ENCODE measurements around the gene MSANTD1.

Gene MSANTD1

GRCh38 chr4:3290889-3291321, 41.9 kb downstream of the MSANTD1 start:
- no peak overlapping the region for H3K9ac ChIP-seq (ENCODE audit: low read length)
- no peak overlapping the region for H4K8ac ChIP-seq (ENCODE audit: low read length)
- no peak overlapping the region for H3K14ac ChIP-seq (ENCODE audit: low read length in 2 of 2)
- H4K91ac ChIP-seq (ENCODE audit: low read length) = no peak overlapping the region
- no peak overlapping the region for H3K4me3 ChIP-seq (ENCODE audit: insufficient read depth in 1 of 2, low read depth in 1 of 2, low read length in 2 of 2)
- peaks cover 25% of the 10 kb centered on the region for H3K4me1 ChIP-seq (ENCODE audit: control insufficient read depth, insufficient read depth, low read depth, low read length)
- no peak overlapping the region for H2BK5ac ChIP-seq (ENCODE audit: low read depth, low read length, poor library complexity, severe bottlenecking)
- no peak for DNase-seq
- H3K23ac ChIP-seq (ENCODE audit: low read length in 2 of 2) = peak overlapping the region in 1 of 2 experiments; percentile 2
- H2BK120ac ChIP-seq (ENCODE audit: low read depth, low read length) = no peak overlapping the region
- H3K79me1 ChIP-seq (replicated peaks; ENCODE audit: low read length, poor library complexity, severe bottlenecking) = peaks cover 18% of the 10 kb centered on the region
- no peak overlapping the region for H3K18ac ChIP-seq (ENCODE audit: low read depth in 1 of 2, low read length in 2 of 2)
- H2BK15ac ChIP-seq (ENCODE audit: low read depth, poor library complexity, severe bottlenecking) = no peak overlapping the region
- 91% methylated on average over 7 of the region's 9 CpGs for WGBS
- H3K4ac ChIP-seq (ENCODE audit: low read depth in 1 of 2, low read length in 2 of 2) = no peak overlapping the region
- H2BK12ac ChIP-seq (ENCODE audit: low read length in 2 of 2) = no peak overlapping the region
- H3K9me3 ChIP-seq (ENCODE audit: control insufficient read depth, low read length) = no peaks in the 10 kb centered on the region
- peaks cover 0 to 7% of the 10 kb centered on the region in 2 experiments for H3K36me3 ChIP-seq (ENCODE audit: control insufficient read depth in 1 of 2, insufficient read depth in 2 of 2, low read depth in 1 of 2, low read length in 2 of 2)
- H2AFZ ChIP-seq (ENCODE audit: low read depth, low read length) = no peak overlapping the region
- H2AK5ac ChIP-seq (ENCODE audit: low read length, severe bottlenecking) = no peak overlapping the region
- peaks cover 3 to 33% of the 10 kb centered on the region in 2 experiments for H3K27me3 ChIP-seq (ENCODE audit: control insufficient read depth in 1 of 2, insufficient read depth in 1 of 2, low read length in 2 of 2)
- H3K27ac ChIP-seq (ENCODE audit: low read length, poor library complexity, severe bottlenecking) = no peak overlapping the region
- no peak overlapping the region for H3K4me2 ChIP-seq (ENCODE audit: low read length, poor library complexity, severe bottlenecking)

DNA sequence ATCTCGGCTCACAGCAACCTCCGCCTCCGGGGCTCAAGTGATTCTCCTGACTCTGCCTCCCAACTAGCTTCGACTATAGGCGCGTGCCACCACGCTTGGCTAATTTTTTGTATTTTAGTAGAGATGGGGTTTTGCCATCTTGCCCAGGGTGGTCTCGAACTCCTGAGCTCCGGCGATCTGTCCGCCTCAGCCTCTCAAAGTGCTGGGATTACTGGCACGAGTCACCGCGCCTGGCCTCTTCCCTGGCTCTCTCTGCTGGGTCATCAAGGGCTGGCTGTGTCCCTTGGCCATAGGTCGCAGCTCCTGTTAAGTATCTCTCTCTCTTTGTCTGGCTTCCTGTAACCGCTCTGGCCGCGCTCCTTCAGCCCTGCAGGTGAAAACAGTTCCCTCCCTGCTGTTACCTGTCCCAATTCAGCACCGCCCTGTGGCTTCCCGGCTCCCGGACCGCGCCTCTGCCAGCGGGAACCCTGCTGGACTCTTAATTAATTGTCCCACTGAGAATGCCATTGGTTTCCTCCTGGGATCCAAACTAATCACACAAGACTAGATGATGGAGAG, 42.5 kb downstream of the MSANTD1 start:
- peaks cover 23% of the 10 kb centered on the region for H3K79me1 ChIP-seq (replicated peaks; ENCODE audit: low read length, poor library complexity, severe bottlenecking)
- H2BK12ac ChIP-seq (ENCODE audit: low read length in 2 of 2) = peak overlapping the region in 1 of 2 experiments; percentile 66
- peak overlapping the region in 1 of 2 experiments; percentile 40 for H3K4ac ChIP-seq (ENCODE audit: low read depth in 1 of 2, low read length in 2 of 2)
- peak overlapping the region; percentile 80 to 83 for H3K4me3 ChIP-seq (ENCODE audit: insufficient read depth in 1 of 2, low read depth in 1 of 2, low read length in 2 of 2)
- H2AFZ ChIP-seq (ENCODE audit: low read depth, low read length) = peak overlapping the region; percentile 65
- H3K23ac ChIP-seq (ENCODE audit: low read length in 2 of 2) = peak overlapping the region in 1 of 2 experiments; percentile 60
- no peak overlapping the region for H2BK5ac ChIP-seq (ENCODE audit: low read depth, low read length, poor library complexity, severe bottlenecking)
- no peak overlapping the region for H2AK5ac ChIP-seq (ENCODE audit: low read length, severe bottlenecking)
- peaks cover 0 to 28% of the 10 kb centered on the region in 2 experiments for H3K27me3 ChIP-seq (ENCODE audit: control insufficient read depth in 1 of 2, insufficient read depth in 1 of 2, low read length in 2 of 2)
- H3K9me3 ChIP-seq (ENCODE audit: control insufficient read depth, low read length) = no peaks in the 10 kb centered on the region
- H3K4me1 ChIP-seq (ENCODE audit: control insufficient read depth, insufficient read depth, low read depth, low read length) = peaks cover 23% of the 10 kb centered on the region
- peak overlapping the region; percentile 85 for H3K4me2 ChIP-seq (ENCODE audit: low read length, poor library complexity, severe bottlenecking)
- no peak overlapping the region for H4K91ac ChIP-seq (ENCODE audit: low read length)
- H3K9ac ChIP-seq (ENCODE audit: low read length) = peak overlapping the region; percentile 85
- peak overlapping the region in 1 of 2 experiments; percentile 58 for H3K18ac ChIP-seq (ENCODE audit: low read depth in 1 of 2, low read length in 2 of 2)
- peak overlapping the region; percentile 71 for H2BK120ac ChIP-seq (ENCODE audit: low read depth, low read length)
- H3K14ac ChIP-seq (ENCODE audit: low read length in 2 of 2) = no peak overlapping the region
- peak overlapping the region; percentile 38 for H3K27ac ChIP-seq (ENCODE audit: low read length, poor library complexity, severe bottlenecking)
- no peak for DNase-seq
- H2BK15ac ChIP-seq (ENCODE audit: low read depth, poor library complexity, severe bottlenecking) = no peak overlapping the region
- WGBS = 42% methylated on average over 24 of the region's 24 CpGs
- peaks cover 0 to 7% of the 10 kb centered on the region in 2 experiments for H3K36me3 ChIP-seq (ENCODE audit: control insufficient read depth in 1 of 2, insufficient read depth in 2 of 2, low read depth in 1 of 2, low read length in 2 of 2)
- no peak overlapping the region for H4K8ac ChIP-seq (ENCODE audit: low read length)

- Histone ChIP-seq H2AK5ac (ENCODE audit: low read length, severe bottlenecking) (no peak overlapping the region), H2BK15ac (ENCODE audit: low read depth, poor library complexity, severe bottlenecking) (peak overlapping the region; percentile 35), H2BK5ac (ENCODE audit: low read depth, low read length, poor library complexity, severe bottlenecking) (peak overlapping the region; percentile 59), H3K27ac (ENCODE audit: low read length, poor library complexity, severe bottlenecking) (peak overlapping the region; percentile 38), H3K14ac (ENCODE audit: low read length in 2 of 2) (peak overlapping the region in 1 of 2 experiments; percentile 58), H3K9me3 (ENCODE audit: control insufficient read depth, low read length) (no peaks in the 10 kb centered on the region), H3K4me3 (ENCODE audit: insufficient read depth in 1 of 2, low read depth in 1 of 2, low read length in 2 of 2) (peak overlapping the region; percentile 80 to 83), H3K4ac (ENCODE audit: low read depth in 1 of 2, low read length in 2 of 2) (peak overlapping the region; percentile 47), H2AFZ (ENCODE audit: low read depth, low read length) (peak overlapping the region; percentile 65), H3K9ac (ENCODE audit: low read length) (peak overlapping the region; percentile 85), H3K79me1 (replicated peaks; ENCODE audit: low read length, poor library complexity, severe bottlenecking) (peaks cover 29% of the 10 kb centered on the region), H2BK12ac (ENCODE audit: low read length in 2 of 2) (peak overlapping the region in 1 of 2 experiments; percentile 46), H3K4me1 (ENCODE audit: control insufficient read depth, insufficient read depth, low read depth, low read length) (peaks cover 24% of the 10 kb centered on the region), H4K91ac (ENCODE audit: low read length) (no peak overlapping the region), H3K18ac (ENCODE audit: low read depth in 1 of 2, low read length in 2 of 2) (peak overlapping the region; percentile 58 to 88), H2BK120ac (ENCODE audit: low read depth, low read length) (peak overlapping the region; percentile 71), H3K4me2 (ENCODE audit: low read length, poor library complexity, severe bottlenecking) (peak overlapping the region; percentile 85), H3K27me3 (ENCODE audit: control insufficient read depth in 1 of 2, insufficient read depth in 1 of 2, low read length in 2 of 2) (peaks cover 0 to 23% of the 10 kb centered on the region in 2 experiments), H3K23ac (ENCODE audit: low read length in 2 of 2) (no peak overlapping the region), H3K36me3 (ENCODE audit: control insufficient read depth in 1 of 2, insufficient read depth in 2 of 2, low read depth in 1 of 2, low read length in 2 of 2) (peaks cover 0 to 10% of the 10 kb centered on the region in 2 experiments), H4K8ac (ENCODE audit: low read length) (peak overlapping the region; percentile 46)
- peak; percentile 62 for DNase-seq
- WGBS = under 1% methylated on average over 58 of the region's 60 CpGs
Observed at GRCh38 chr4:3291969-3292570, 43.1 kb downstream of the MSANTD1 start.

All from mesenchymal stem cell (in vitro differentiated cells and primary cell).